CD4-positive, alpha-beta memory T cell (primary cell): Measurements from ENCODE around the gene FZR1. TPM values are rescaled to one million over a fixed set of nuclear protein-coding genes. Genes with fewer than 3 reads are reported as not detected.
A peak's percentile ranks its signal among the peaks of the same experiment; 100 is the strongest.

Experiments used
- CTCF ChIA-PET: fragments of 350-600 bp; sonication (Branson Sonifier 250); formaldehyde crosslinking; loops from one replicate; lab custom pipeline; 2021; ENCODE audit warnings: inconsistent platforms; ENCODE audit not compliant: partially characterized antibody; lab: Charles Lee
- POLR2A ChIA-PET: fragments of 350-600 bp; sonication (Branson Sonifier 250); formaldehyde crosslinking; loops from one replicate; lab custom pipeline; 2021; ENCODE audit not compliant: partially characterized antibody; lab: Charles Lee
- DNase-seq, 5 donors: peaks; one replicate each; pipeline versions ENCODE4 v3.0.0 to v3.0.0-alpha.2; 2020 to 2022; ENCODE audit warnings: mixed read lengths in 1 of 5
- H3K27ac ChIP-seq: one replicate; pipeline ENCODE4 v1.7.0; 2013; ENCODE audit warnings: low read depth, low read length
- H3K27me3 ChIP-seq: 2 replicates; pipeline ENCODE4 v1.7.0; 2013; ENCODE audit warnings: mild to moderate bottlenecking, low read length, moderate library complexity; ENCODE audit not compliant: insufficient read depth
- H3K36me3 ChIP-seq: 2 replicates; pipeline ENCODE4 v1.7.0; 2013; ENCODE audit warnings: mild to moderate bottlenecking, low read length, moderate library complexity; ENCODE audit not compliant: insufficient read depth
- H3K4me1 ChIP-seq: 2 replicates; pipeline ENCODE4 v1.7.0; 2013; ENCODE audit warnings: mild to moderate bottlenecking, low read length, moderate library complexity; ENCODE audit not compliant: insufficient read depth
- H3K4me3 ChIP-seq, 2 donors: one replicate each; pipeline ENCODE4 v1.7.0; 2013; ENCODE audit warnings: low read length in 2 of 2, mild to moderate bottlenecking in 1 of 2
- H3K9me3 ChIP-seq, 2 donors: one replicate each; pipeline ENCODE4 v1.7.0; 2013; ENCODE audit warnings: low read length in 2 of 2, control low read depth in 1 of 2; ENCODE audit not compliant: control insufficient read depth in 1 of 2
- H3K27ac Mint-ChIP-seq, 7 donors: one replicate each; pipeline ENCODE4 v1.8.0; 2020 to 2021; ENCODE audit warnings: mixed read lengths in 7 of 7, mild to moderate bottlenecking in 6 of 7, inconsistent platforms in 3 of 7, moderate library complexity in 3 of 7
- H3K27me3 Mint-ChIP-seq, 2 donors: one replicate each; pipeline ENCODE4 v1.8.0; 2020 to 2021; ENCODE audit warnings: mixed read lengths in 2 of 2
- H3K36me3 Mint-ChIP-seq, 2 donors: one replicate each; pipeline ENCODE4 v1.8.0; 2020 to 2021; ENCODE audit warnings: mixed read lengths in 2 of 2, inconsistent platforms in 1 of 2, mild to moderate bottlenecking in 1 of 2
- H3K4me1 Mint-ChIP-seq, 4 donors: one replicate each; pipeline ENCODE4 v1.8.0; 2020 to 2021; ENCODE audit warnings: mixed read lengths in 4 of 4, mild to moderate bottlenecking in 1 of 4
- H3K4me3 Mint-ChIP-seq, 8 donors: one replicate each; pipeline ENCODE4 v1.8.0; 2020 to 2021; ENCODE audit warnings: mixed read lengths in 8 of 8, mild to moderate bottlenecking in 7 of 8, moderate library complexity in 6 of 8, inconsistent platforms in 3 of 8
- H3K9me3 Mint-ChIP-seq, 8 donors: one replicate each; pipeline ENCODE4 v1.8.0; 2020 to 2021; ENCODE audit warnings: mixed read lengths in 8 of 8, mild to moderate bottlenecking in 5 of 8, inconsistent platforms in 3 of 8, moderate library complexity in 1 of 8
- intact Hi-C: fragments of 100-400 bp; cut with micrococcal nuclease; formaldehyde crosslinking; loops from one replicate; pipeline ENCODE4 v1.15.1; 2023
- polyA plus RNA-seq, 2 donors: library from polyadenylated mRNA; unstranded; fragments of 300-500 nt; fragmentation: Illumina TruSeq; gene quantifications; one replicate each; pipeline ENCODE4 v1.2.3, GENCODE V29; 2021
- total RNA-seq, 2 experiments: library from RNA; stranded (reverse); gene quantifications; one replicate each; pipeline ENCODE4 v1.2.3, GENCODE V29; 2021

FZR1 gene
- 10 to 100 TPM; 73.3 to 73.7 TPM for total RNA-seq
- polyA plus RNA-seq = 10 to 100 TPM in 1 of 2 donors, 1 to 10 TPM in 1; 7.1 to 16.0 TPM

DNA sequence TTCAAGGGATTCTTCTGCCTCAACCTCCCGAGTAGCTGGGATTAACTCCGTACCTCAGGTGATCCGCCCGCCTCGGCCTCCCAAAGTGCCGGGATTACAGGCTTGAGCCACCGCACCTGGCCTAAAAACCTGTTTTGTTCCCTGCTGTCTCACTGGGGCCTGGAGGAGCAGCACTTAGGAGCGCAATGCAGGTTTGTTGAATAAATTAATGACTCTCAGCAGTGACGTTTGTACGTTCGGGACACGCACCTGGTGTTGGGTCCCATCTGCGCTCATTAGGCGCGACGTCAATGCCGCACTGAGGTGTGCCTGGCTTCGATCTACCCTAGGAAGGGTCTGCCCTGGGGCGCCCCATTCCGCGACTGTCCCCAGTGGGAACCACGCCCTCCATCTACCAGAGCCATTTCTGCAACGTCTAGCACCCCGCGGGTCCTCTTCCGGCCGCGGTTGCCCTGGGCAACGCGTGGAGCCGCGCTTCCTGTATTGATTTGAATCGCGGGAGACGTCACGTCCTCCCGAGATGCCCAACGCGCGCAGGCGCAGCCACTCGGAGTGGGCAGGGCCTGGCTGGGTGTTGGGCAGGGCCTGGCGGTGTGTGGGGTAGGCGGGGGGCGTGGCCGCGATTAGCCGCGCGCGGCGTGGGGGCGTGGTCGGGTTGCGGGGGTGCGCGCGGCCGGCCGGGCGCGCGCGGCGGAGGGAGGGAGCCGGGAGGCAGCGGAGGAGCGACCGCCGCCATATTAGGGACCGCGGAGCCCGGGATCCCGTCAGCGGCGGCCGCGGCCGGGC, at the start of gene FZR1:
Gene FZR1 (plus strand): TSS at position 714 of the 786 bp plus-strand sequence. CDS start 16,679 bp downstream, outside the sequence.
- peaks cover 33 to 62% (median 46%) of the 10 kb centered on the region in 4 donors for H3K4me1 Mint-ChIP-seq
- H3K36me3 ChIP-seq = peaks cover 3% of the 10 kb centered on the region
- H3K27ac Mint-ChIP-seq = peak within 1 kb of the TSS; percentile 96 to 99 (median 97)
- peak within 1 kb of the TSS; percentile 91 for H3K27ac ChIP-seq
- ChIA-PET POLR2A (interaction anchor here (0.6 to 1.7 kb wide), 10 partner anchors 9 to 469 kb away, joined by 3 to 6 read pairs (median 4); partner anchors contain the start of gene MFSD12), CTCF (no interaction called here)
- no peaks in the 10 kb centered on the region for H3K9me3 ChIP-seq
- intact Hi-C loops = loop anchor here (1.0 to 5.0 kb wide), 4 partner anchors 49 to 122 kb away; partner anchors contain the start of gene HMG20B
- H3K27me3 Mint-ChIP-seq = no peaks in the 10 kb centered on the region
- peaks cover 52% of the 10 kb centered on the region for H3K4me1 ChIP-seq
- H3K4me3 ChIP-seq = peak within 1 kb of the TSS; percentile 73 to 77
- peaks cover 6 to 27% of the 10 kb centered on the region in 2 donors for H3K36me3 Mint-ChIP-seq
- DNase-seq = peak; percentile 99 to 100 (median 100)
- H3K9me3 Mint-ChIP-seq = peaks cover 0 to 2% (median 0%) of the 10 kb centered on the region in 8 donors
- peak within 1 kb of the TSS; percentile 87 to 96 (median 92) for H3K4me3 Mint-ChIP-seq
- H3K27me3 ChIP-seq = no peaks in the 10 kb centered on the region

DNA sequence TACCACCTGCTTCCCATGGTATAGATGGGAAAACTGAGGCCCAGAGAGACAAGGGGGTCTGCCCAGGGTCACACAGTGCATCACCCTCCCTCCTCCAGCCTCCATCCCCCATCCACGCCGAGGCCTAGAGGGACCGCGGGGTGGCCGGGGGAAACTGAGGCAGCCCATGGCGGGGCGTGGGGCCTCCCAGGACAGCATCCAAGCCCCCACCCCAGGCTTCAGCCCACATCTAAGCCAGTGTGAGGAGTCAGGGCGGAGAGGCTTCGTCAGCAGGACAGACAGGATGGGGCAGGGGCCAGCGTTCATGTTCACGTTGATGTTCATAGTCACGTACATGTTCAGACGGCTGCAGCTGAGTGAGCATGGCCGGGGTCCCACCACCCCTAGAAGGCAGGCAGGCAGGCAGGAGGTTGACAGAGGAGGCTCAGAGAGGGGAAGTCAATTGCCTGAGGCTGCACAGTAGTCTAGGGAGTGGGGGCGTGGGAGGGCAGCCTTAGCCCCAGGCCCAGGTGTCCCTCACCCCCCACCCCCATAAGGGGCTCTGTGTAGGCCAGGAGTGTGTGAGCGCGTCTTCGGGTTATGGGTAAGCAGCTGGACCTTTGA, 49.1 kb upstream of the FZR1 start:
- Mint-ChIP-seq H3K36me3 (peaks cover 3 to 18% of the 10 kb centered on the region in 2 donors), H3K27ac (peak overlapping the region in 1 of 7 donors; percentile 66), H3K9me3 (no peaks in the 10 kb centered on the region), H3K4me1 (no peaks in the 10 kb centered on the region), H3K4me3 (no peak overlapping the region), H3K27me3 (no peaks in the 10 kb centered on the region)
- Histone ChIP-seq H3K27me3 (no peaks in the 10 kb centered on the region), H3K4me3 (no peak overlapping the region), H3K27ac (no peak overlapping the region), H3K36me3 (peaks cover 7% of the 10 kb centered on the region), H3K4me1 (no peaks in the 10 kb centered on the region), H3K9me3 (no peaks in the 10 kb centered on the region)
- CTCF ChIA-PET = interaction anchor here (0.9 kb wide), 1 partner anchor 16 kb away, joined by 3 read pairs; no protein-coding TSS in a partner anchor
- POLR2A ChIA-PET = no interaction called here
- DNase-seq = no peak
- intact Hi-C loops = no loop called here

DNA sequence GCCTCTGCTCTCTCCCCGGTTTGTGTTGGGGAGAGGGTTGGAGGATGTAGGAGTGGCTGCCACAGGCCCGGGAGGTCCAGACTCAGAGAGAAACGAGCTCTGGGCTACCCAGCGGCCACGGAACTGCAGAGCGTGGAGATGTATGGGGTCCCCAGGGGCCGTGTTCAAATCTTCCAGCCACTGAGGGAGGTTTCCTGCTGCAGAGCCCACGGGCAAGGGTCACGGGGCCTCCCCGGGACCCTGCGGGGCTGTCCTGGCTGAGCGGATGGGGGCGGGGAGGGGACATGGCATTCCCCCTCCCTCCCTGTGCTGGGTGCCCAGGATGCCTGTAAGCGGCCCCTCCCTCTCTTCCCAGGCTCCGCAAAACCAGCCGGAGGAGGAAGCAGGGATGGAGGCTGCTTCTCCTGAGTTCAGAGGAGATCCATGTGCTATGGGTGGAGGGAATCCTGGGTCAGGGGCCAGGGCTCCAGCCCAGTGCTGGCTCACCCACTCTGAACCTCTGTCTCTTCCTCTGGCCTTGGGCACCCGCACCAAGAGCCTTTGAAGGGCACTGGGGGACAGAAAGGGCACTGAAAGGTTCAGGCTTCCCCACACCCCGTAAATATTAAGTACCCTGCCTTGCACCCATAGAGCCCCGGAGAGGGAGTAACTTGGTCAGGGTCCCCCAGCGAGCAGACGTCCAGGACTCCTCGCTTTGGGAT, 48.4 kb upstream of the FZR1 start:
- Histone ChIP-seq H3K36me3 (peaks cover 7% of the 10 kb centered on the region), H3K4me3 (no peak overlapping the region), H3K4me1 (no peaks in the 10 kb centered on the region), H3K27me3 (no peaks in the 10 kb centered on the region), H3K9me3 (no peaks in the 10 kb centered on the region), H3K27ac (no peak overlapping the region)
- no peak overlapping the region for H3K4me3 Mint-ChIP-seq
- no peaks in the 10 kb centered on the region for H3K4me1 Mint-ChIP-seq
- no peaks in the 10 kb centered on the region for H3K9me3 Mint-ChIP-seq
- ChIA-PET CTCF (interaction anchor here (0.9 kb wide), 1 partner anchor 16 kb away, joined by 3 read pairs; no protein-coding TSS in a partner anchor), POLR2A (no interaction called here)
- no peak overlapping the region for H3K27ac Mint-ChIP-seq
- H3K27me3 Mint-ChIP-seq = no peaks in the 10 kb centered on the region
- peaks cover 5 to 18% of the 10 kb centered on the region in 2 donors for H3K36me3 Mint-ChIP-seq
- no peak for DNase-seq
- intact Hi-C loops = no loop called here

DNA sequence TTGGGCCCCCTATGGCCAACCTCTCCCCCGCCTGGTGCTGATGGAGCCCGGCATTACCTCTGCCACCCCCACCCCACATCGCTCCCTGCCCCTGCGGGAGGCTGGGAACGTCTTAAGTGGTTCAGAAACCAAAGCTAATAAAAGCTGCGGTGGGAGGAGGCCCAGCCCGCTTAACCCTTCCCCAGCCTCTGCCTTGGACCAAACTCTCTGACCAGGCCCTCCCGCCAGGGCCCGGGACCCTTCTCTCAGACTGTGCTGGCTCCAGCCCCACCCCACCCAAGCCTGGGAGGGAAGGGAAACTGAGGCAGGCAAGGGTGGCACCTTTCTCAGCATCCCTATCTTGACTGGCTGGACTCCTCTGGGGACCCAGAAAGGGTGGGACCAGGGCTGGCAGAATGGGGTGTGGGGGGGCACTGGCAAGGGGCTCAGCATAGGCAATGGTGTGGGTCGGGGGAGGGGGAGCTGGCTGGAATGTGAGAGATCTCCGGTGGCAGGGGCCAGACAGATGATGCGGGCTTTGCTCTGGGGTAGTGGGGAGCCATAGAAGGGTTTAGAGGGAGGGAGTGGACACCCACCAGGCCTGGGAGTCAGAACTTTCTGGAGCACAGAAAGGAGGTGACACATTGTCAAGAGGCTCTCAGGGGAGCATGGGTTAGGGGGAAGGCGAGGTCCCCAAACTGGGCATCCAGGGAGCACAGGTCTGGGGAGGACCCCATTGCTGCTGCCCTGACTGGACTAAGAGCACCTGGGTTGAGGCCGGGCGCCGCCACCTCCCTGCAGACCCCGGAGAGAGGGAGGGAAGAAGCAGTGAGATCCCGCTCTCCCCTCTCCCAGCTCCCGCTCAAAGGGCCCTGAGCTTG, 47.7 kb upstream of the FZR1 start:
- peaks cover 4% of the 10 kb centered on the region for H3K36me3 ChIP-seq
- POLR2A ChIA-PET = no interaction called here
- Mint-ChIP-seq H3K27me3 (no peaks in the 10 kb centered on the region), H3K4me3 (no peak overlapping the region), H3K27ac (no peak overlapping the region), H3K36me3 (peaks cover 6 to 18% of the 10 kb centered on the region in 2 donors), H3K9me3 (no peaks in the 10 kb centered on the region), H3K4me1 (no peaks in the 10 kb centered on the region)
- H3K27me3 ChIP-seq = no peaks in the 10 kb centered on the region
- no peaks in the 10 kb centered on the region for H3K4me1 ChIP-seq
- intact Hi-C loops = no loop called here
- CTCF ChIA-PET = no interaction called here
- no peak overlapping the region for H3K27ac ChIP-seq
- no peak for DNase-seq
- H3K4me3 ChIP-seq = no peak overlapping the region
- no peaks in the 10 kb centered on the region for H3K9me3 ChIP-seq

DNA sequence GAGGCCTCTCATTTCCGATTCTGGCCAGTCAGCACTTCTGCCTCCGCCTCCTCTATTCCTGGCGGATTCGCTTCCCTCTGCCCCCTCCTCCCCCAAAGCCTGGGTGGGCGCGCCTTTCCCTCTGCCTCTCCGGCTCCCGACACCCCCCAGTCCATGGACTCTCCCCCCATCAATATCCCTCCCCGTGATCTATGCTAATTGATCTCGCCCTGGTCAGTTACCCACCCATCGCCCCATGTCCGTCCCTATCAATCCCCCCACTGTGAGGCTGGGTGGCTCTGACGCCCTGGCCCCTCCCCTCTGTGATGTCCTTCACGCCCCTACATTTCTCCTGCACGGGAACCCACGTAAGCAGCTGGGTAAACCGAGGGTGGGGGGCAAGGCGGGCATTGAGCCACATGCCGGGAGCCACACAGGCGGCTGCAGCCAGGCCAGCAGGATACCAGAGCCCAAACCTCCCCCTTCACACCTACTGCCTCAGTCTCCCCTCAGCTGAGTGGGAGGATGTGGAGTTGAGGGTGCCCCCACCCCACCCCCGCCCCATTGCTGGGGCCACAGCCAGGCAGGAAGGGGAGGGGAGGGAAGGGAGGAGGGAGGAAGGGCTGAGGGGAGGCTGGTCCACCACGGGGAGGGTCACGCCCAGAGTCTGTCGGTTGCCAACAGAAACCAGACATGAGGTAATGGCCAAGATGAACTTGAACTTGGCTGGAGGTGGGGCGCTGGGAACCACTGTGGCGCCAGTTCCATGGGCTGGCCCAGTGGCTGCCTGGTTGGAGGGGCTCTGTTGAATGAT, 46.8 kb upstream of the FZR1 start:
- Mint-ChIP-seq H3K9me3 (no peaks in the 10 kb centered on the region), H3K27ac (no peak overlapping the region), H3K27me3 (no peaks in the 10 kb centered on the region), H3K4me1 (no peaks in the 10 kb centered on the region), H3K36me3 (peaks cover 6 to 16% of the 10 kb centered on the region in 2 donors), H3K4me3 (no peak overlapping the region)
- no peaks in the 10 kb centered on the region for H3K27me3 ChIP-seq
- no peaks in the 10 kb centered on the region for H3K4me1 ChIP-seq
- intact Hi-C loops = no loop called here
- H3K36me3 ChIP-seq = peaks cover 4% of the 10 kb centered on the region
- no peak for DNase-seq
- H3K4me3 ChIP-seq = no peak overlapping the region
- ChIA-PET CTCF (no interaction called here), POLR2A (no interaction called here)
- no peaks in the 10 kb centered on the region for H3K9me3 ChIP-seq
- H3K27ac ChIP-seq = no peak overlapping the region

DNA sequence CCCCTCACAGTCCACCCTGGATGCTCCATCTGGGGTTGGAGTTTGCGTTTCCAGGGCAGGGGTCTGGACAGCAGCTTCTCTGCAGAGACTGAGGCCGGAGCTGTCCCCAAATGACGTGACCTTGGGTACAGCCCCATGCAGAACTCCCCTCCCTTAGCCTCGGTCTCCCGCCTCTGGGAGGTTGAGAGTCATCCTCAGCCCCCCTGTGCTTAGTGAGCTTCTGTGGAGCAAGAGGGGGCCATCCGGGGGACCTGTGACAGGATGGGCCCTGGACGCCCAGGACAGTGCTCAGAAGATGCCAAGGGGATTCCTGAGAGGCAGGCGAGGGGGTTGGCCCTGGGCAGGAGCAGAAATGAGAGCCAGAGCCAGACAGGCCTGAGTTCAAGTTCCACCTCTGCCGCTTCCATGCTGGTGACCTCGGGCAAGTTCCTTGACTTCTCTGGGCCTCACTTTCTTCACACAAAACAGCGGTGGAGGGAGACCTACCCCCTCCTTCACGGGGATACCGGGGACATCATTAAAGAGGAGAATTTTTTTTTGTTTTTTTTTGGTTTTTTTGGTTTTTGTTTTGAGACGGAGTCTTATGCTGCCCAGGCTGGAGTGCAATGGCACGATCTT, 46.0 kb upstream of the FZR1 start:
- no peak overlapping the region for H3K4me3 ChIP-seq
- no peak for DNase-seq
- Mint-ChIP-seq H3K9me3 (no peaks in the 10 kb centered on the region), H3K27me3 (no peaks in the 10 kb centered on the region), H3K27ac (no peak overlapping the region), H3K4me1 (no peaks in the 10 kb centered on the region), H3K36me3 (peaks cover 6 to 16% of the 10 kb centered on the region in 2 donors), H3K4me3 (no peak overlapping the region)
- CTCF ChIA-PET = interaction anchor here (1.1 to 1.4 kb wide), 2 partner anchors 12 to 30 kb away, joined by 3 to 7 read pairs; no protein-coding TSS in a partner anchor
- no peaks in the 10 kb centered on the region for H3K4me1 ChIP-seq
- POLR2A ChIA-PET = no interaction called here
- intact Hi-C loops = no loop called here
- H3K36me3 ChIP-seq = peaks cover 4% of the 10 kb centered on the region
- no peak overlapping the region for H3K27ac ChIP-seq
- H3K27me3 ChIP-seq = no peaks in the 10 kb centered on the region
- no peaks in the 10 kb centered on the region for H3K9me3 ChIP-seq
